PC-9 (cell line): ENCODE measurements around the gene UVSSA. TPM values are rescaled to one million over a fixed set of nuclear protein-coding genes. Genes with fewer than 3 reads are reported as not detected.

ENCODE experiments used
- BruUV-seq: library from RNA; stranded (reverse); fragments of 400-500 nt; replicated peaks from 2 replicates; lab custom pipeline; 2021; lab: Mats Ljungman, UMichigan
- CTCF ChIA-PET: fragments of 300-600 bp; sonication (Branson Sonifier 250); formaldehyde crosslinking; loops from one replicate; lab custom pipeline; 2022; ENCODE audit warnings: antibody characterized with exemption; lab: Charles Lee
- POLR2A ChIA-PET: fragments of 300-600 bp; sonication (Branson Sonifier 250); formaldehyde crosslinking; loops from one replicate; lab custom pipeline; 2022; ENCODE audit warnings: antibody characterized with exemption; ENCODE audit not compliant: unreplicated experiment; lab: Charles Lee
- DNase-seq, 2 experiments: peaks; one replicate each; pipeline versions ENCODE4 v3.0.0 to v3.0.0-alpha.2; 2015 to 2022; ENCODE audit warnings: mixed read lengths in 1 of 2
- H2AFZ ChIP-seq: fragments of 200-600 bp; sonication (generic); 2 replicates; pipeline ENCODE4 v1.8.1; 2017; ENCODE audit warnings: antibody characterized with exemption
- H3F3A ChIP-seq: fragments of 200-600 bp; sonication (generic); 2 replicates; pipeline ENCODE4 v1.8.1; 2017; ENCODE audit warnings: antibody characterized with exemption, mild to moderate bottlenecking, low read depth; ENCODE audit not compliant: insufficient read depth
- H3K27ac ChIP-seq: fragments of 200-600 bp; sonication (generic); 2 replicates; pipeline ENCODE4 v1.6.1; 2016; ENCODE audit warnings: mixed run types
- H3K27me3 ChIP-seq: fragments of 200-600 bp; sonication (generic); 2 replicates; pipeline ENCODE4 v1.6.1; 2016; ENCODE audit warnings: low read depth, mixed run types; ENCODE audit not compliant: insufficient read depth
- H3K36me3 ChIP-seq: fragments of 200-600 bp; sonication (generic); 2 replicates; pipeline ENCODE4 v1.6.1; 2016; ENCODE audit warnings: low read depth, mixed run types
- H3K4me1 ChIP-seq: fragments of 200-600 bp; sonication (generic); replicated peaks from 2 replicates; pipeline ENCODE4 v1.6.1; 2016; ENCODE audit warnings: mixed run types; ENCODE audit not compliant: insufficient read depth
- H3K4me2 ChIP-seq: fragments of 200-600 bp; sonication (generic); 2 replicates; pipeline ENCODE4 v1.6.1; 2017; ENCODE audit warnings: mixed run types
- H3K4me3 ChIP-seq: fragments of 200-600 bp; sonication (generic); 2 replicates; pipeline ENCODE4 v1.6.1; 2016; ENCODE audit warnings: mixed run types
- H3K79me2 ChIP-seq: fragments of 200-600 bp; sonication (generic); 2 replicates; pipeline ENCODE4 v1.6.1; 2017; ENCODE audit warnings: low read depth, mixed run types
- H3K9me2 ChIP-seq: fragments of 200-600 bp; sonication (generic); 2 replicates; pipeline ENCODE4 v1.8.1; 2017; ENCODE audit warnings: mild to moderate bottlenecking; ENCODE audit not compliant: insufficient read depth
- H3K9me3 ChIP-seq: fragments of 200-600 bp; sonication (generic); 2 replicates; pipeline ENCODE4 v1.8.1; 2016; ENCODE audit warnings: low read depth; ENCODE audit not compliant: insufficient read depth
- H4K20me1 ChIP-seq: fragments of 200-600 bp; sonication (generic); 2 replicates; pipeline ENCODE4 v1.8.1; 2017; ENCODE audit not compliant: insufficient read depth
- CTCF ChIP-seq: fragments of 200-600 bp; sonication (generic); conservative IDR thresholded peaks from 2 replicates; pipeline ENCODE4 v1.6.1; 2017; ENCODE audit warnings: mixed run types, antibody characterized with exemption, mild to moderate bottlenecking, moderate library complexity
- EZH2 ChIP-seq: fragments of 200-600 bp; sonication (generic); IDR thresholded peaks from 2 replicates; pipeline ENCODE4 v1.8.0; 2017; ENCODE audit warnings: antibody characterized with exemption, low read depth
- intact Hi-C: fragments of 100-400 bp; cut with micrococcal nuclease; formaldehyde crosslinking; loops from one replicate; pipeline ENCODE4 v1.10.0; 2022; ENCODE audit not compliant: unreplicated experiment
- total RNA-seq: library from RNA; stranded (reverse); gene quantifications from 2 replicates; pipeline ENCODE4 v1.2.3, GENCODE V29; 2021

The UVSSA gene
- total RNA-seq, 1 experiment from 2014 or later, result 24.3 TPM

GRCh38 chr4:1375761-1376322, 28.8 kb downstream of the UVSSA start:
- Histone ChIP-seq H3K79me2 (no peaks in the 10 kb centered on the region), H3K4me1 (no peaks in the 10 kb centered on the region), H3K27ac (no peak overlapping the region), H2AFZ (no peak overlapping the region), H3K9me2 (no peaks in the 10 kb centered on the region), H3K36me3 (no peaks in the 10 kb centered on the region), H3K27me3 (no peaks in the 10 kb centered on the region), H3K4me3 (no peak overlapping the region), H3F3A (no peaks in the 10 kb centered on the region), H4K20me1 (no peaks in the 10 kb centered on the region), H3K9me3 (no peaks in the 10 kb centered on the region), H3K4me2 (no peak overlapping the region)
- TF ChIP-seq CTCF (no peak), EZH2 (no peak)
- intact Hi-C loops, result no loop called here
- ChIA-PET POLR2A (no interaction called here), CTCF (no interaction called here)
- no TSS peak for BruUV-seq
- no peak for DNase-seq

DNA sequence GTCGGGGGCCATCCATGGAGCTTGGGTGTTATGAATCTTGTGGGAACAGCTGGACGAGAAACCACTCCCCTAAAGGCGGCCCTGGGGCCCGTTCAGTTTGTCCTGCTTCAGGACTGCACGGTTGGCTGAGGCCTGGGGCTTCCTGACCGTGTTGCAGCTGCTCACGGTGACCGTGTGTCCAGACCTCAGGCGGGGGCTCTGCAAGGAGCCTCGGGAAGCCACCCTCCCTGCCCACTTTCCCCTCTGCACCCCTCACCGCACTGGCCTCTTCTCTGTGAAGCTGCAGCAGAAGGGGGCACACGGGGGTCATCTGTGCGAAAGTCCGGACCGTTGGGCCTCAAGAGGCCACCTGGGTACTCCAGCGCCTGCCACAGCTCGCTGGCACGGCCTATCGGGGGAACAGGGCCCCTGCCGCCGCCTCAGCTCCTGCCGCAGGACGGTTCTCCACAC, 29.4 kb downstream of the UVSSA start:
- Histone ChIP-seq H3K9me2 (no peaks in the 10 kb centered on the region), H3K27me3 (no peaks in the 10 kb centered on the region), H3K9me3 (no peaks in the 10 kb centered on the region), H3K79me2 (no peaks in the 10 kb centered on the region), H2AFZ (no peak overlapping the region), H3F3A (no peaks in the 10 kb centered on the region), H3K4me2 (no peak overlapping the region), H3K4me3 (no peak overlapping the region), H3K27ac (no peak overlapping the region), H3K4me1 (no peaks in the 10 kb centered on the region), H4K20me1 (no peaks in the 10 kb centered on the region), H3K36me3 (no peaks in the 10 kb centered on the region)
- TF ChIP-seq EZH2, result no peak
- BruUV-seq, result no TSS peak
- ChIA-PET POLR2A (no interaction called here), CTCF (no interaction called here)
- intact Hi-C loops, result no loop called here
- no peak for DNase-seq

DNA sequence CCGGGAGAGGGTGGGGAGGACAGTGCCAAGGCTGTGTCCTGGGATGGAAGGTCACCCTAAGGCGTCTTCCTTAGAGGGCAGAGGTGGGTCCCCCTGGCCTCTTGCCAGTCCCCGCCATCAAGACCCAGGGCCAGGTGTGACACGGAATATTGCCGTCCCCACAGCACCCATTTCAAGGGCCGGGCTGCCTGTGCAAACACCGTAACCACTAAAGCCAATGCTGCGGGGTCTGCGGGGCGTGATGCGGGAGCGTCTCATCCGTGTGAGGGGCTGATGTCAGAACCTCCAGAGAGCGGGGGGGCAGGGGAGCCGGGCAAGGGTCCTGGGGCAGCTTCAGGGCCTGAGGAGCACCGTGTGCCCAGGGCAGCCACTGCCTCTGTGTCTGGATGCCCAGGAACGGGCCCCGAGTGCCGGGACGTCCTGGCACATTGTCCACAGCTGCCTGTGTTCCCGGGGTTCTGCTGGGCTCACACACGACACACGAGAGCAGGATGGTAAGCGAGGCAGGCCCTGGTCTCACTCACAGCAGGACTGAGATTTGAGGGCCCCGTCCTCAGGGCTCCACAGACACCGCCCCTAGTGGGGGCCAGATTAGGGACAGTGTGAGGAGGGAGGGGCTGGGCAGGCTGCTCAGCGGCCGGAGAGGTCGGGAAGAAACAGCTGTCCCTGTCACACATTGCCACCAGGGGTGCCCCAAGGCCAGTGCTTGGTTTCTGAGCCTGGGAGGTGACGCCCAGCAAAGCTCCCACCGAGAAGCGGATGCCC, 30.0 kb downstream of the UVSSA start:
- Histone ChIP-seq H2AFZ (no peak overlapping the region), H3K36me3 (no peaks in the 10 kb centered on the region)

More for the DNA sequence above, 30.0 kb downstream of the UVSSA start:
- Histone ChIP-seq H3K27me3 (no peaks in the 10 kb centered on the region), H3K4me3 (no peak overlapping the region), H3K27ac (no peak overlapping the region), H3K9me2 (no peaks in the 10 kb centered on the region), H3F3A (no peaks in the 10 kb centered on the region), H3K79me2 (no peaks in the 10 kb centered on the region), H3K4me2 (no peak overlapping the region), H4K20me1 (no peaks in the 10 kb centered on the region), H3K4me1 (no peaks in the 10 kb centered on the region), H3K9me3 (no peaks in the 10 kb centered on the region)
- ChIA-PET CTCF (no interaction called here), POLR2A (no interaction called here)
- TF ChIP-seq EZH2 (no peak), CTCF (no peak)
- no peak for DNase-seq
- BruUV-seq, result no TSS peak
- intact Hi-C loops, result no loop called here
